ENCODE results near the gene TTLL3.

- peak; percentile 51 to 70 for TF ChIP-seq POLR2A (IDR thresholded peaks at IDR 0.05)
- TF ChIP-seq, protein P1, sequence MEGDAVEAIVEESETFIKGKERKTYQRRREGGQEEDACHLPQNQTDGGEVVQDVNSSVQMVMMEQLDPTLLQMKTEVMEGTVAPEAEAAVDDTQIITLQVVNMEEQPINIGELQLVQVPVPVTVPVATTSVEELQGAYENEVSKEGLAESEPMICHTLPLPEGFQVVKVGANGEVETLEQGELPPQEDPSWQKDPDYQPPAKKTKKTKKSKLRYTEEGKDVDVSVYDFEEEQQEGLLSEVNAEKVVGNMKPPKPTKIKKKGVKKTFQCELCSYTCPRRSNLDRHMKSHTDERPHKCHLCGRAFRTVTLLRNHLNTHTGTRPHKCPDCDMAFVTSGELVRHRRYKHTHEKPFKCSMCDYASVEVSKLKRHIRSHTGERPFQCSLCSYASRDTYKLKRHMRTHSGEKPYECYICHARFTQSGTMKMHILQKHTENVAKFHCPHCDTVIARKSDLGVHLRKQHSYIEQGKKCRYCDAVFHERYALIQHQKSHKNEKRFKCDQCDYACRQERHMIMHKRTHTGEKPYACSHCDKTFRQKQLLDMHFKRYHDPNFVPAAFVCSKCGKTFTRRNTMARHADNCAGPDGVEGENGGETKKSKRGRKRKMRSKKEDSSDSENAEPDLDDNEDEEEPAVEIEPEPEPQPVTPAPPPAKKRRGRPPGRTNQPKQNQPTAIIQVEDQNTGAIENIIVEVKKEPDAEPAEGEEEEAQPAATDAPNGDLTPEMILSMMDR (IDR thresholded peaks at IDR 0.05), result peak in 2 of 6 experiments; percentile 13 to 18
Measured at GRCh38 chr3:9809615-9810432, at the start of gene TTLL3.

All from Peyer's patch (tissue), 4 donors.